Hippocampal formation (tissue), 2 donors: Measurements from ENCODE around the gene JAKMIP1.

Experiments used
- DNase-seq, 2 donors: peaks; one replicate each; lab custom pipeline; 2025; lab: John Stamatoyannopoulos, UW

JAKMIP1 gene

GRCh38 chr4:6042293-6043063 is 157.9 kb downstream of the JAKMIP1 start:
- DNase-seq = no peak

- no peak for DNase-seq
Observed at GRCh38 chr4:6041800-6042199, 158.5 kb downstream of the JAKMIP1 start.

DNA sequence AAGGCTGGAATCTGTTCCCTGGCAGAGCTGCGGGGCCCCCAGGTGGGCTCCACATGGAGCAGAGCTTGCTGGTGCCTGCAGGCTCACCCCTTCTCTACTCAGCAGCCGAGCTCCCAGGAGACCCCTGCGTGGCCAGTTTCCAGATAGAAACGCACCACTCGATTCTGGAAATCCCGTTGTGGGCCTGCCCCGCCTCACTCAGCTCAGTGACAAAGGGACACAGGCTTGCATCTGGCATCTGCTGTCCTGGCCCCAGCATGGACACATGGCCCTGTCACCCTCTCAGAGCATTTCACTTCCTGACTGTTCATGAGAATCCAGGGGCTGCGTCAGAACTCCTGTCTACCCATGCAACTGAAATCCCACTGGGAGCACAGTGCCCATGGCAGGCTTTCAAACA is 161.6 kb downstream of the JAKMIP1 start:
- DNase-seq = no peak

- no peak for DNase-seq
Observed at GRCh38 chr4:6035786-6036185, 164.6 kb downstream of the JAKMIP1 start.

DNA sequence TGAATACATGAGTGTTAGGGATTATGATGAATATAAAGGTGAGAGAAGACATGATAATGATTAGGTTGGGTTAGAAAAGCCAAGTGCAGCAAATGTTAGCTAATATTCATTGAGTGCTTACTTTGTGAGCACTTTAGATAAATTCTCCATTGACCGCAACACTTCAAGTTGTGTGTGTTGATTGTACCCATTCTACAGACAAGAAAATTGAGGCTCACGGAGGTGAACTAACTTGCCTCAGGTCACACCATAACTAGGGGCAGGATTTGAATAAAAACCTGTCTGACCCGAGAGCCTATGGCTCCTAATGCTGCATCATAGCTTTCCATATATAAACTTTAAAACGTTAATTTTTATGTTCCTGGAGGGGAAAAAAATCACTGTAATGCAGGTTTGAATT is 167.0 kb downstream of the JAKMIP1 start:
- DNase-seq = no peak

DNA sequence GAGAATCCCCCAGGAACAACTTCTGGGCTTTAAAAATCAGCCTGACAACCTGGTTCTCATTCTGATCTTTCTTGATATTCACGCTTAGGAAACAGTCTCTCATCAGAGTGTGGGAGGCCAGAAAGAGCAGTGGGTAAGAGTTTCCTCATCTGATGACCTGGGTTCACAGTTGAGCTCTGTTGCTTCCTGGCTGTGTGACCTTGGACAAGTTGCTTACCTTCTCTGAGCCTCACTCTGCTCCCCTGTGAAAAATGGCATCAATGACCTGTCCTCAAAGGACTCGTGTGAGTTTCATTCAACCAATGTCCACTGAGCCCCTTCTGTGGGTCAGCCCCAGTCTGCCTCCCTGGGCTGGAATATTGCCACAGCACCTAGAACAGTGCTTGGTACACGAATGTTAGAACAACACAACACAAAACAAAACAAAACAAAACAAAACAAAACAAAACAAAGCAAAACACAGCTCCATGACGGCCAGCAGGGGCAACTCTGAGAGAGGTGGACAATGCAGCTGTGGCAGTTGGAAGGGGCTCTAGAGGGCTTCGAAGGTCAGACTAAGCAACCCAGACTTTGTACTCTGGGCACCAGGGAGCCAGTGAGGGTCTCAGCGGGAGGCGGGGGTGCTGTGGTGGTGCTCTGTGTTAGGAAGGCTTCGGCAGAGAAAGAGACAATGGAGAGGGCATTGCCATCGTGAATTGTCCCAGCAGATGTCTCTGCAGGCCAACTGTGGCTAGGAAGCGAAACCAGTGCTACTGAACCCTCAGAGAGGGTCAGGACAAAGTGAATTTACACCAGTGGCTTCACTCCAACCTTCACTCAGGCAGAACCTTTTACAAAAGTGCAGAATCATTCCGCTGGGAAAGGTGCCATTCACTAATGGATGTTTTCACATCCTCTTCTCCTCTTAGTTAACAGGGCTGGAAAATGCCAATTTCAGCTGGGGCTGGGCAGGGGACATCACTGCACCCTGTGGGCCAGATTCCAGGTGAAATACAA is 167.8 kb downstream of the JAKMIP1 start:
- DNase-seq = peak; percentile 38 to 46

DNA sequence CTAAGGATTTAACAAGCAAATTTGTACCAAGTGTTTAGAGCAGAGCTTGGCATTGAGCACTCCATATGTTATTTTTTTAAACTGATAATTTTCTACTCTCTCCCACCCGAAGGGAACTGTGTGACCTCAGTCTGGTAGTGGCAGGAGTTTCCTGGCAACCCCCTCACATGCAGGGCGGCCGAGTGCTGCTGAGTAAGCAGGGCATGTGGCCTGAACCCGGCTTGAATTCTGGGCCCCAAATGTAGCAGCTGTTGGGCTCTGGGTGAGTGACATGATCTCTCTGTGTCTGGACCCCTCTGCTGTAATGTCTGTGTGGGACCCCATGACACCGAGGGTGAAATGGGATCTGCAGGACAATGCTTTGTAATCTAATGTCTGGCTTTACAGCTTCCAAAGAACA is 168.5 kb downstream of the JAKMIP1 start:
- no peak for DNase-seq

GRCh38 chr4:6030679-6031078 is 169.7 kb downstream of the JAKMIP1 start:
- DNase-seq = no peak

DNA sequence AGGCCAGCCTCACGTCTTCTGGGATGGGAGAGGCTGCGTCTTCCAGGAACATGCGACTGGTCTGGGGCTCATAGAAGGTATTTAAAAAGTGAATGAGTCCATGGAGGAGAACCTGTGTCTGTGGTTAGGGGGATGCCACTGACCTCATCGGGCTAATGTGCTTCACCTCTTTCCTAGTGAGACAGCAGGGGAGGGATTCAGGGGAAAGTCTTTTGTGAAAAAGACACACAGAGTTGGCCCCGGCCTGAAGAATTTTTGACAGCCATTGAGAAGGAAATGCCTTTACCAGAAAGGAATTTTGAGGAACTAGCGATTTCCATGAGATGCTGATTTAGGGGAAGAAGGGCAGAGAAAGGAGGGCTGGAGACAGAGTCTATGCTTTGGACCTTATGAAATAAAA is 171.1 kb downstream of the JAKMIP1 start:
- no peak for DNase-seq

- no peak for DNase-seq
Observed at GRCh38 chr4:6028168-6028567, 172.2 kb downstream of the JAKMIP1 start.

DNA sequence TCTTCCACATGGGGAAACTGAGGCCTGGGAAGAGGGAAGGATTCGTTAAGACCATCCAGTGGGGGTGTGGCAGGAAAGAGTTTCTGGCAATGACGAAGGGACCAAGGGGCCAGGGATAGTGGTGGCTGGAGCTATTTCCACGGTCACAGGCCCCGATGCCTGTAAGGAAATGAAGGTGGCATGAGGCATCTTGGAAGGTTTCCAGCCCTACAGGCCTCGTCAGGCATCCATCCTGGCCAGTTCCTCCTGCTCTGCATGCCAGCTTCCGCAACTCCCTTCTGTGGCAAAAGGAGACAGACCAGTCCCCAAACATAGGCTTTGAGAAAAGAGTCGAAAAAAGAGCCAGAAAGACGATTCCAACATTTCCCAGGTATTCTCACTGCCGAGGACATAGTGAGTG is 173.0 kb downstream of the JAKMIP1 start:
- DNase-seq = no peak

DNA sequence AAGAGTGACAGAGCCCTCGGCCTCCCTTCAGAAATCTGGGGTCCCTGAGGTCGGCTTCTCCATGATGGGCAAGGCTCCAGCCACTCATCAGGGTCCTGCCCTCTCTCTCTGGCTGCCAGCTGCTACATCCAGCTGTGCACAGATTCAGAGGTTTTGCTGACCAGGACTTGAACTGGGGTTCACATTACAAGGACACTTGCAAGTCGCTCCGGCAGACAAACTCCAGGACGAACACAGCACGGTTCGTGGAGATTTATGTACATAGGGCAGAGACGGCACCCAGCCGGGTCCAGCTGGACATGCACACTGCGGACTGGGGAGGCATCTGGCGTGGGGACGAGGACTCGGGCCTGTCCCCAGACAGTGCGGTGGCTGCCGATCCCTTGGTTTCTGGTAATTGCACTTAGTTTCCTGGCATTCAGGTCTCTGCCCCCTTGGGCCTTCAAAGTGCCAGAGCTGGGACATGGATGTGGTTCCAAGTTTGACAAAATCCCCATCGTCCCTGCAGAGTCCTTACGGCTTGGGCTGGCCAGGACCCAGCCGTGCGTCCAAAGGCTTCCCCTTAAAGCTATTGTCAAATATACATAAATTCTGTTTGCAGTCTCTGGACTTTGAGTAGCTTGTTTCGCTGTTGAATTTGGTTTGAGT is 175.9 kb downstream of the JAKMIP1 start:
- no peak for DNase-seq

GRCh38 chr4:6023731-6024130 is 176.6 kb downstream of the JAKMIP1 start:
- DNase-seq = no peak

DNA sequence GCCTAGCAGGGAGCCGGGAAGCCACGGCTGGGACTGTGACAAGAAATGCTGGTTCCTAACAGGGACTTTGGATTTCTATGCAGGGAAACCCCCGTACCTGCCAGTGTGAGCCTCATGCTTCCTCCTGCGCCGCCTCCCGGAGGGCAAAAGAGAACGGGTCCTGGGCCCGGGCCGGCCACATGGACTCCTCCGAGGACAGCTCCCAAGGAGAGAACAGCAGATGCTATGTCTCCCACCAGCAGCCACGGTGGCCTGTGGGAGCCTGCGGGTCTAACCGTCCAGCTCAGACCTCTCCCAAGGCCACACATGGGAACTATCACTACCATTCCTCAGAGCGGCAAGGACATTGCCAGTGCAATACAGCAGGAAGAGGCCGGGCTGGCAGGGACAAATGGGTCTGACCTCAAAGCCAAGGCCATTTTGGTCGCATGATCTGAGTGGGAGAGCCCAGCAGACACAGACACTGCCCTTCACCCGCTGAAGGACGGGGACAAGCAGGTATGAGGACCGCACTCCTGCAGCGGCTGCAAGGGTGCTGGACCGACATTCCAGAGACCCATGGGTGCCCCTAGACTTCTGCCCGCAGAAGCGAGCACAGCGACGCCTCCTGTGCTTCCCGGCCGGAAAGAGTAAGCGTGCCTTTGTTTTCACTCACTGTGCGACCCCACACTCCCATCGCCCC is 177.6 kb downstream of the JAKMIP1 start:
- DNase-seq = no peak

GRCh38 chr4:6021831-6022606 is 178.3 kb downstream of the JAKMIP1 start:
- DNase-seq = no peak

- no peak for DNase-seq
Observed at GRCh38 chr4:6020613-6021012, 179.7 kb downstream of the JAKMIP1 start.

DNA sequence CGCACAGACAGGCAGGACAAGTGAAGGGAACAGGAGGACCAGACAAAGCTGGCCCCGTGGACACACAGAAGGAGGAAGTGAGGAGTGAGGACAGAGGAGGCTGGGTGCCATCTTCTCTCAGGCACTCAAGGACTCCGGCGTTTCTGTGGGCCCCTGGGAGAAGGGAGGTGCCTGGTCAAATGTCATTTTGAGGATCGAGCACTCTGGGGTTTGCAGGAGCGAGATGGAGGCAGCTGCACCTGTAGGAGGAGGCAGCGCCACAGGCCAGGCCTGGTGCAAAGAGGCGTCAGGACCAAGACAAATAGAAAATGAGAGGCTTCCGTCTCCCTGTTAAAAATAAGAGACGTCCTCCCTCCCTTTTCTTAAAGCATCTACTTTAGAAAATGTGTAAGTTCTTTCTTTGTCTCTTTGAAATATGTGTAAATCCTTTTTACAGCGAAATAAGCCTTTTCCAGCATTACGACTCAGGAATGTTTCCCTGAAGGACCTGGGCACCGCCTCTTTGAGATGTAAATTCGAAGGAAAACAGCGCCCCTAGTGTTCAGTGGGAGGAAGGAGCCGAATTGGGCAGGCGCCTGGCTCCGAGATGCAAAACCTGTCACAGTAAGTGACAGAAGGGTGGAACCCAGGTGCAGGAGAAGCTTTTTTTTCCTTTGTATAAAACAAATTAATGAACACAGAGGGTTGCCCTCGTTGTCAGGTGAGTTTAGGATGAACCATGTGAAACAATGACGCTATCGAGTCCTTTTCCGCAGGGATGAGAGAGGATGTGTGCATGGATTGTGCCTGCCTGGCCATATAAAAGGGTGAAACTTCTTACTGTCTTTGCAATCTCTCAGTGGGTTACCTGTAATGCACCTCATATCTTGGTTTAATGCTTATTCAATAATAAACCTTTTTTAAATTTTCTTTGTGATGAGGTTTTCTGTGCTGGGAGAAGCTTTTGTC is 180.8 kb downstream of the JAKMIP1 start:
- DNase-seq = peak; percentile 25 to 51

DNA sequence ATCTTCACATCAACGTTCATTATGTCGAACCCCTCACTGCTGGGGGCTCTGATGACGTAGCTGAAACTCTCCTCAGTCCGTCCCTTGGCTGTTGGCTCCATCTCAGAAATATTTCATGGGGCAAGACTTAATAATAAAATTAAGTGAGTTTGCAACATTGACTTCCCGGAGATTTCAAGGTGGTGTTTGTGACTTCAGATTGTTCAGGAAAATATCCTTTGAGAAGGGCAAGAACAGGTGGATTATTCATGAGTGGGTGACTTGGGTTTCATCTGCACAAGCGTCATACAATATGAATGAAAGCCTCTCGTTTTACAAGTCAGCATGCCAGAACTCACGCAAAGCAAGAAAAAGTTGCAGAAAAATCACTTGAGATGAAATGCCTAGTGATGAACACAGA is 182.0 kb downstream of the JAKMIP1 start, which contains the start of gene C4orf50:
Gene C4orf50 (minus strand): TSS at position 101 of the 400 bp plus-strand sequence.
- DNase-seq = no peak

- no peak for DNase-seq
Observed at GRCh38 chr4:6017800-6018199, 182.5 kb downstream of the JAKMIP1 start.

DNA sequence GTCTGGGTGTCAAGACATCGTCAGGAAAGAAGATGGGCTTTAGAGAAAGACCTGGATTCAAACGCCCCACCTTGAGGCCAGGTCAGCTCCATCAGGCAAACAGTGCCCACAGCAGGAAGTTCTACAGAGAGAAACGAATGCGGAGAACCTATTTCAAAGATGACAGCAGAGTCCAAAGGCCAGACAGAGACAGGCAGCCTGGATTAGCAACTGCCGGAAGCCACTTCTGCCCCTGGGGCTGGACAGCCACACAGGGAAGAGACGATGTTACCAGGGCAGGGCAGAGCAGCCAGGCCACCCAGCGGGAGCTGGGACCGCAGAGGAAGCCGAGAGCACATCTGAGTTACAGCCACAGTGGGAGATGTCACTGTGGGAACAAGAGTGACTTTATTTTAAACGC is 183.3 kb downstream of the JAKMIP1 start:
- DNase-seq = no peak
